Measurements from ENCODE around the gene ANKMY2. TPM values are rescaled to one million over a fixed set of nuclear protein-coding genes. Genes with fewer than 3 reads are reported as not detected.

ANKMY2 gene
- total RNA-seq, 6 experiments from 2014 or later: 4.2 to 7.1 (median 4.7) TPM

GRCh38 chr7:16611711-16612110, 33.8 kb downstream of the ANKMY2 start:
- no peak for ATAC-seq

GRCh38 chr7:16609842-16610450, 35.6 kb downstream of the ANKMY2 start:
- no peaks in the 10 kb centered on the region for H3K4me1 ChIP-seq

More at GRCh38 chr7:16611711-16612110, 33.8 kb downstream of the ANKMY2 start:
- Histone ChIP-seq H3K27ac (no peak overlapping the region), H3K9me3 (no peaks in the 10 kb centered on the region), H3K4me3 (no peak overlapping the region), H3K27me3 (no peaks in the 10 kb centered on the region), H3K36me3 (peaks cover 0 to 10% (median 7%) of the 10 kb centered on the region in 4 donors), H3K4me1 (no peaks in the 10 kb centered on the region)
- no peak for DNase-seq
- no peak for TF ChIP-seq POLR2A (IDR thresholded peaks at IDR 0.05)
- 63% methylated on average over 2 of the region's 2 CpGs for WGBS (ENCODE audit: insufficient coverage, low coverage, low lambda C conversion rate, missing lambda C conversion rate)
- intact Hi-C loops (cut with DNase I): no loop called here

GRCh38 chr7:16606704-16607103, 38.9 kb downstream of the ANKMY2 start:
- Histone ChIP-seq H3K27ac (no peak overlapping the region), H3K9me3 (no peaks in the 10 kb centered on the region), H3K4me1 (no peaks in the 10 kb centered on the region), H3K36me3 (peaks cover 0 to 19% (median 6%) of the 10 kb centered on the region in 4 donors), H3K4me3 (no peak overlapping the region), H3K27me3 (no peaks in the 10 kb centered on the region)
- no peak for ATAC-seq
- intact Hi-C loops (cut with DNase I): no loop called here
- TF ChIP-seq CTCF (IDR thresholded peaks at IDR 0.05) (no peak), POLR2A (IDR thresholded peaks at IDR 0.05) (no peak)
- DNase-seq: no peak
- 90% methylated on average over 3 of the region's 3 CpGs for WGBS (ENCODE audit: insufficient coverage, low coverage, low lambda C conversion rate, missing lambda C conversion rate)

More at GRCh38 chr7:16609842-16610450, 35.6 kb downstream of the ANKMY2 start:
- H3K27me3 ChIP-seq: no peaks in the 10 kb centered on the region
- intact Hi-C loops (cut with DNase I): no loop called here
- peak in 1 of 4 donors; percentile 45 for ATAC-seq
- no peak overlapping the region for H3K4me3 ChIP-seq
- TF ChIP-seq CTCF (IDR thresholded peaks at IDR 0.05) (no peak), POLR2A (IDR thresholded peaks at IDR 0.05) (no peak)
- WGBS (ENCODE audit: insufficient coverage, low coverage, low lambda C conversion rate, missing lambda C conversion rate): 82% methylated on average over 4 of the region's 4 CpGs
- H3K9me3 ChIP-seq: no peaks in the 10 kb centered on the region
- DNase-seq: no peak
- H3K27ac ChIP-seq: no peak overlapping the region
- peaks cover 0 to 9% (median under 1%) of the 10 kb centered on the region in 4 donors for H3K36me3 ChIP-seq

GRCh38 chr7:16604054-16604453, 41.5 kb downstream of the ANKMY2 start:
- ATAC-seq (no peak), DNase-seq (no peak)
- intact Hi-C loops (cut with DNase I): no loop called here
- Histone ChIP-seq H3K4me1 (no peaks in the 10 kb centered on the region), H3K27ac (no peak overlapping the region), H3K4me3 (no peak overlapping the region), H3K27me3 (no peaks in the 10 kb centered on the region), H3K36me3 (peaks cover 0 to 36% (median 6%) of the 10 kb centered on the region in 4 donors), H3K9me3 (no peaks in the 10 kb centered on the region)
- TF ChIP-seq CTCF (IDR thresholded peaks at IDR 0.05) (peak; percentile 6 to 29 (median 16)), POLR2A (IDR thresholded peaks at IDR 0.05) (no peak)
- WGBS (ENCODE audit: insufficient coverage, low coverage, low lambda C conversion rate, missing lambda C conversion rate): 93% methylated on average over 3 of the region's 3 CpGs

- peaks cover 0 to 33% (median 6%) of the 10 kb centered on the region in 4 donors for H3K36me3 ChIP-seq
These were observed 41.9 kb downstream of the ANKMY2 start for GRCh38 chr7:16603633-16604032.

More at GRCh38 chr7:16603633-16604032, 41.9 kb downstream of the ANKMY2 start:
- Histone ChIP-seq H3K4me3 (no peak overlapping the region), H3K27ac (no peak overlapping the region), H3K27me3 (no peaks in the 10 kb centered on the region), H3K4me1 (no peaks in the 10 kb centered on the region), H3K9me3 (no peaks in the 10 kb centered on the region)
- DNase-seq (no peak), ATAC-seq (no peak)
- no peak for TF ChIP-seq POLR2A (IDR thresholded peaks at IDR 0.05)
- TF ChIP-seq CTCF (IDR thresholded peaks at IDR 0.05): no peak
- intact Hi-C loops (cut with DNase I): no loop called here

All from right lobe of liver (tissue), 6 donors.